HG03039 (cell line): Measurements from ENCODE around the gene SLC39A11.
"Not testable (repeated sequence)": the region's sequence is repeated elsewhere in the genome, so short reads cannot be mapped to it uniquely, and the experiment has no call there.

Source experiments
- ATAC-seq: cut with Tn5 transposase; IDR thresholded peaks from one replicate; pipeline ENCODE4 v1.9.1; 2021; ENCODE audit warnings: mild to moderate bottlenecking, moderate library complexity; ENCODE audit not compliant: unreplicated experiment

Gene SLC39A11

GRCh38 chr17:73111386-73111785, 18.9 kb upstream of the SLC39A11 start:
- ATAC-seq = no peak

GRCh38 chr17:73107191-73107590, 14.7 kb upstream of the SLC39A11 start:
- ATAC-seq = no peak

- ATAC-seq = no peak
These were observed 12.9 kb upstream of the SLC39A11 start for GRCh38 chr17:73105431-73105830.

- no peak for ATAC-seq
These were observed 12.0 kb upstream of the SLC39A11 start for GRCh38 chr17:73104450-73104849.

- no peak for ATAC-seq
These were observed 11.3 kb upstream of the SLC39A11 start for GRCh38 chr17:73103641-73104335.

- no peak for ATAC-seq
These were observed 8.5 kb upstream of the SLC39A11 start for GRCh38 chr17:73101031-73101430.

- ATAC-seq = no peak
These were observed 7.9 kb upstream of the SLC39A11 start for GRCh38 chr17:73100363-73100762.

GRCh38 chr17:73099511-73099910, 7.0 kb upstream of the SLC39A11 start:
- no peak for ATAC-seq

- no peak for ATAC-seq
These were observed 6.4 kb upstream of the SLC39A11 start for GRCh38 chr17:73098919-73099318.

GRCh38 chr17:73097973-73098765, 5.7 kb upstream of the SLC39A11 start:
- not testable (repeated sequence) for ATAC-seq

- ATAC-seq = no peak
These were observed 4.4 kb upstream of the SLC39A11 start for GRCh38 chr17:73096866-73097265.

GRCh38 chr17:73096211-73096610, 3.7 kb upstream of the SLC39A11 start:
- ATAC-seq = no peak

- no peak for ATAC-seq
These were observed 798 bp upstream of the SLC39A11 start for GRCh38 chr17:73093286-73093685.

- no peak for ATAC-seq
These were observed 542 bp downstream of the SLC39A11 start for GRCh38 chr17:73091770-73092522.

- ATAC-seq = no peak
These were observed 1.1 kb downstream of the SLC39A11 start for GRCh38 chr17:73091410-73091769.

- no peak for ATAC-seq
These were observed 1.9 kb downstream of the SLC39A11 start for GRCh38 chr17:73090396-73091202.

- no peak for ATAC-seq
These were observed 2.9 kb downstream of the SLC39A11 start for GRCh38 chr17:73089322-73090317.

- ATAC-seq = no peak
These were observed 3.9 kb downstream of the SLC39A11 start for GRCh38 chr17:73088561-73088960.

- ATAC-seq = no peak
These were observed 9.1 kb downstream of the SLC39A11 start for GRCh38 chr17:73083432-73083831.

GRCh38 chr17:73074566-73074965, 17.9 kb downstream of the SLC39A11 start:
- ATAC-seq = no peak
